IPS DF 19.7 (cell line): ENCODE measurements around the gene SSC4D.
A peak's percentile ranks its signal among the peaks of the same experiment; 100 is the strongest.
"Not testable (repeated sequence)": the region's sequence is repeated elsewhere in the genome, so short reads cannot be mapped to it uniquely, and the experiment has no call there.

Experiments
- DNase-seq: peaks from one replicate; pipeline ENCODE4 v3.0.0-alpha.2; 2013; ENCODE audit warnings: low read depth, low spot score

Gene SSC4D

DNA sequence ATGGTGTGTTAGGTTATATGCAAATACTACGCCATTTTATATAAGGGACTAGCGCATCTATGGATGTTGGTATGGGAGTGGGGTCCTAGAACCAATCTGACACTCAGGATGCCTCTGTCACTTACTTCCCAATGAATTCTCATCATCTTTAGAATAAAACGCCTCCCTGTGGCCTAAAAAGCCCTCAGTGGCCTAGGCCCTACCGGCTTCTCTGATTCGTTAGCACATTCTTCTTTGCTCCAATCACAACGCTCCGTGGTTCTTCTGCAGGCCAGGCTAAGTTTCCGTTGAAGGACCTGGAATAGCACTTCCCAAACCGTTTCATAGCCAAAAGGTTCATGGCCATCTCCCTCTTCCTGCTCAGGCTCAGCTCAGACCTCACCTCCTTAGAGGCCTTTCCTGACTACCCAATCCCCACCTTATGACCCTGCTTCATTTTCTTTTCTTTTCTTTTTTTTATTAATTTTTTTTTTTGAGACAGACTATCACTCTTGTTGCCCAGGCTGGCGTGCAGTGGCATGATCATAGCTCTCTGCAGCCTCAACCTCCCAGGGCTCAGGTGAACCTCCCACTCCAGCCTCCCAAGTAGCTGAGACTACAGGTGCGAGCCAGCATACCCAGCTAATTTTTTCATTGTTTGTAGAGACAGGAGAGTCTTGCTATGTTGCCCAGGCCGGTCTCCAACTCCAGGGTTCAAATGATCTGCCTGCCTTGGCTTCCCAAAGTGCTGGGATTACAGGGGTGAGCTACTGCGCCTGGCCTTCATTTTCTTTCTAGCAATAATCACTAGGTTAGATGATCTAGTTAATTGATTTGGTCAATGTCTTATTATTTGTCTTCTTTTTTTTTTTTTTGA lies 26.2 kb downstream of the SSC4D start:
- no peak for DNase-seq

GRCh38 chr7:76381814-76382213 lies 27.7 kb downstream of the SSC4D start:
- DNase-seq, result no peak

- no peak for DNase-seq
Measured at GRCh38 chr7:76380623-76380966, 28.9 kb downstream of the SSC4D start.

- DNase-seq, result no peak
Measured at GRCh38 chr7:76377186-76377918, 32.1 kb downstream of the SSC4D start.

DNA sequence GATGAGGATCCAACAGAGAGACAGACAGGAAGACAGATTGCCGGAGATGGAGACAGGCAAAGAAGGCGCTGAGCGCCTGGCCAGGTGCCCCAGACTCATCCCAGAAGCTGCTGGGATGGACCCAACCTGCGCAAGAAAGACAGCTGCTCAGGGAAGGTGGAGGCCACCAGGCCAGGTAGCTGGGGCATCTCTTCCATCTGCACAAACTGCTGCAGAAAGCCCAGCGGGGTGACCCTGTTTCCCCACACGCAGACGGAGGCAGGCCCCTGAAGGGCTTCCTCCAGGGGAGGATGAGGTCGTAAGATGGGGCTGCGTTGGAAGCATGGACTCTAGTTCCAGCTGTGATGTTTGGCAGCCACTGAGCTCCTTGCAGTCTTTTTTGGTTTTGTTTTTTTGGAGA lies 34.2 kb downstream of the SSC4D start:
- DNase-seq, result no peak

DNA sequence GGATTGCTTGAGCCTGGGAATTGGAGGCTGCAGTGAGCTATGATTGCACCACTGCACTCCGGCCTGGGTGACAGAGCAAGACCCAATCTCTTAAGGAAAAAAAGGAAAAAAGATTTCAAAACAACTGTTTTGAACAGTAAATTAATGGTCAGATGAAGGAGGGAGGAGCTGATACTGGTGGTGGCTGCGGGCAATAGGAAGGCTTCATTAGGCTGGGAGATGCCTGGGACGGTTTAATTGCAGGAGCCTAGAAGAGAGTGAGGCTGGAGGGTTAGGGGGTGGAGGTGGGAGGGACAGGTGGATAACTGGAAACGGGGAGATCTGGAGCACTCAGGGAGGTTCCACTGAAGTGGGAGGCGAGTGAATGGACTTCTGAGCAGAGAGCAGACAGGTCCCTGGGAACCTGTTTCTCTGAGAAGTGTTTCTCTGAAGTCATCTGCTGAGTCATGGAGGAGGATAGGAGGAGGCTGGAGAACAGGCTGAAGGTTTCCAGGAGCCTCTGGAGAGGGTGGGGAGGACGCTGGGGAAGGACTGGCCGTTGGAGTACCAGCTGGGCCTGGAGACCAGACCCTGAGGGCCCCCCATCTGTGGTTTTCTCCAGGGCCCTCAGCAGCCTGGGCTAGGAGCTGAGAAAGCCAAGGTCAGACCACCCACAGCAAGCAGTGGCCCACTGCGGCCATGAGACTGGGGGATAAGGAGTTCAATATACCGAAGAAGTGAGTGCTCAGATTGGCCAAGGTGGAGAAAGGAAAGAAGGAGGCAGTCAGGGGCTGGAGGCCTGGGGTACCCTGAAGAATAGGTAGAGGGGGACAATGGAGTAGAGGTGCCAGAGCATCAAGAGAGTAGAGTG lies 36.3 kb downstream of the SSC4D start:
- DNase-seq, result no peak

GRCh38 chr7:76371396-76371795 lies 38.1 kb downstream of the SSC4D start:
- no peak for DNase-seq

GRCh38 chr7:76369018-76369417 lies 40.5 kb downstream of the SSC4D start:
- DNase-seq, result no peak

GRCh38 chr7:76368190-76368589 lies 41.3 kb downstream of the SSC4D start:
- no peak for DNase-seq

DNA sequence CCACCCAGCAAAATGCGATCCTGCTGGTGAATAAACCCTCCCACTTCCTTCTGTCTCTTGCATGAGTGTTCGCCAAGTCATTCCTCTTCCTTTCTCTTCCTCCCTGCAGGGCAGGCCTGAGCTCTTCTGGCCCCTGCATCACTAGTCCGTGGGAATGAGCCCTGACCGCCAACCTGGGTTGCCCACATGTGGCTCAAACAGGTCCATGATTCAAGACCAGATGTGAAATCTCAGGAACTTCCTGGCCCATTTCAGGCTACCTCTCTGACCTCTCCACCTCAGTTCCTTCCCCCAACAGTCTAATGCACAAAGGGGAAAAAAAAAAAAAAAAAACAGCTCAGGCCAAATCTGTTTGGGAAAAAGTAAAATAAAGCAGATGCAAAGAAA lies 45.3 kb downstream of the SSC4D start:
- DNase-seq, result no peak

DNA sequence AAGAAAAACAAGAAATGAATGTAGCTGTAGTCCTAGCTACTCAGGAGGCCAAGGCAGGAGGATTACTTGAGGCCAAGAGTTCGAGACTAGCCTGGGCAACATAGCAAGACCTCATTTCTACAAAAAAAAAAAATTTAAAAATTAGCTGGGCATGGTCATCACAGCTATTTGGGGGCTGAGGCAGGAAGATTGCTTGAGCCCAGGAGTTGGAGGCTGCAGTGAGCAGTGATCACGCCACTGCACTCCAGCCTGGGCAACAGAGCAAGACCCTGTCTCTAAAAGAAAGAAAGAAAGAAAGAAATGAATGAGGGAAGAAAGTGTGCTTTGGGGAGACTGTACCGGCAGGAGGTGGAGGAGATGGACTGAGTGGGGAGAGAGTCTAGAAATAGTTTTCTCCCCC lies 45.7 kb downstream of the SSC4D start:
- not testable (repeated sequence) for DNase-seq

DNA sequence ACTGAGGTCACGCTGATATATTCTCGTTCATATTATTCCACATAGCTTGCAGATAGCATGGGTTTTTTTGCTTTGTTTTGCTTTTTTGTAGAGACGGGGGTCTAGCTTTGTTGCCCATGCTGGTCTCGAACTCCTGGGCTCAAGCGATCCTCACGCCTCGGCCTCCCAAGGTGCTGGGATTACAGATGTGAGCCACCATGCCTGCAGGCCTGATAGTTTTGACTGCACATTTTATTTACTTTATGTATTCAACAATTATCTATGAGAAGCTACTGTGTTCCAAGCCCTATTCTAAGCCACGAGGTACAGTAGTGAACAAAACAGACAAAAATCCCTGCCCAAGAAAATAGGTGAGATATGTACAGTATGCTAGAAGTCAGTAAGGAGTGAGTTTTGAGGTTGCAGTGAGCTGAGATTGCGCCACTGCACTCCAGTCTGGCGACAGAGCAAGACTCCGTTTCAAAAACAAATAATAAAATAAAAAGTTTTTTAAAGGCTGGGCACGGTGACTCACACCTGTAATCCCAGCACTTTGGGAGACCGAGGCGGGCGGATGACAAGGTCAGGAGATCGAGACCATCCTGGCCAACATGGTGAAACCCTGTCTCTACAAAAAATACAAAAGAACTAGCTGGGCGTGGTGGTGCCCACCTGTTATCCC lies 49.4 kb downstream of the SSC4D start:
- DNase-seq, result no peak

DNA sequence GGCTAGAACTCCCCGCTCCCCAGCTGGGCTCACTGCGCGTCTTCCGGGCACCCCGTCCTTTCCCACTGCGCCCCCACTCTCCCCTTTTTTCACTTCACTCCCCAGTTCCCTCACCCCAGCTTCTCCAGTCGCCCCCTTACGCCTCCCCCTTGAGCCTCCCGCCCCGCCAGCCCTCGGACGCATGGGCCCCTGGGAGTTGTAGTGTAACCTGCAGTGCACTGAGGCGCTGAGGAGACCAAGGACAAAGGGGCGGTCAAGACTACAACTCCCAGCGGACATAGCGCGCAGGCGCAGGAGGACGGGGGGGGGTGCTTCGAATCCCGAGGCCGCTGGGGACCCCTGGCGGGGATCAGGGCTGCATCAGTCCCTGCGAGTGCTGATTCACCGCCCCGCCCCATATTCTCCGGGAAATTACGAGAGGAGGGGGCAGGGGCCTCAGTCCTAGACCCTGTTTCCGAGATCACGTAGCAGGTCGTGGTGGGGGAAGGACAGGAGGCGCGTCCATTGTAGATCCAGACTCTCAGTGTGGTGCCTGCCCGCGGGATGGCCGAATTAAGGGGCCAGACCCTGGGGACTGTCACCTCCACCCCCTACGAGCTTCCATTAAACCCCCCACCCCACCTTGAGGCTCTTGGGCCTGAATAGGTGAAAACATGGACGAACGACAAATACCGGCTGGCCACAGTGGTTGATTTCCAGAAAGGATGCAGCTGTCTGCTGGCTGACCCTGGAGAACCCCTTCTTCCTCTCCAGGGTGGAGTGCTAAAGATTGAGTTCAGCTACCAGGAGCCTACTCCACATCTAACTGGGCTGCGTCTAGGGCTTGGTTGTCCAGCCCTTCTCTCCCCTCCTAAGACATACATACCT lies 50.2 kb downstream of the SSC4D start:
- DNase-seq, result peak; percentile 91

DNA sequence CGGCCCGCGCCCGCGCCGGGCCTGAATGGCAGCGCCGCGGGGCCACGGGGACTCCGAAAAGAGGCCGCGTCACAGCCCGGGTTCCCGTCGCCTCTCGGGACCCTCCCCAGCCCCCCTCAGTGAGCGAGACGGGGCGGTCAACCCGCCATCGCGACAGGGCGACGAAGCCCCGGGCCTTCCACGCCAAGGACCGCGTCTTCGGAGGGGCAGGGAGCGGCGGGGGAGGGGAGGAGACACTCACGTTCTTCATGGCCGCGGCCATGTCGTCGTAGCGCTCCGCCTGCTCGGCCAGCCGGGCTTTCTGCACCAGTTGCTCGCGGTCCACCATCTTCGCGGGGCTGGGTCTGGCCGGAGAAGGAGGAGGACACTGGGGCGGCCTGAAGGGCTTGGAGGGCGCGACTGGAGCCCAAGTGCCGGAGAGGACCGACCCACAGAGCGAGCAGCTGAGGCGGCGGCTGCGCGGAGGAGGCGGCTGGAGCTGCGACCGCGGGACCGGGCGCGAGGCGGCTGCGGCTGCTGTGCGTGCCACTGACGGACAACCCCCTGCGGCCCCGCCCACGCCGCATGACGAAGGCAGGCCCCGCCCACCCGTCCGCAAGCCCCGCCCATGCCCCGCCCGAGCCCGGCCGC lies 50.9 kb downstream of the SSC4D start, which contains the start of gene YWHAG:
Gene YWHAG (minus strand): TSS at position 511 of the 630 bp plus-strand sequence. CDS start 183 bp downstream, at position 328.
- DNase-seq, result no peak

DNA sequence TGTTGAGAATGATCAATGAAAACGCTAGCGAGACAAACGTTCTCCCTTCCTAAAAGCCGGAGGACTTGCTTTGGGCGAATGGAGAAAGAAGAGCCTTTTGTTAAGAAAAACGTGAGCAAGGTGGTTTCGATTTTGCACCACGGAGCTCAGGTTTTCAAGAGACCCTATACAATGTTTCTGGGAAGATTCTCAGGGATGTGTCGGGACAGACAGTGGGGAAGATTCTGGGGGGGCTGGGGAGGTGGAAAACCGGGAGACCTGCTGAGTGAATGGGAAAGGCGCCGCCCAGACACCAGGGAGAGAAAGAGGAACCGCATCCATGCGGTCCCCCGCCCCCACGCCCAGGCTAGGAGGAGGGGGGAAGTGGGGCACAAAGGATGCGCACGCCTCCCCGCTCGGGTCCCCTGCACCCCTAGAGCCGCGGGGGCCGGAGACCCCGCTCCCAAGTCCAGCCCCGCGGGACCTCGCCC lies 51.5 kb downstream of the SSC4D start:
- DNase-seq, result no peak

DNA sequence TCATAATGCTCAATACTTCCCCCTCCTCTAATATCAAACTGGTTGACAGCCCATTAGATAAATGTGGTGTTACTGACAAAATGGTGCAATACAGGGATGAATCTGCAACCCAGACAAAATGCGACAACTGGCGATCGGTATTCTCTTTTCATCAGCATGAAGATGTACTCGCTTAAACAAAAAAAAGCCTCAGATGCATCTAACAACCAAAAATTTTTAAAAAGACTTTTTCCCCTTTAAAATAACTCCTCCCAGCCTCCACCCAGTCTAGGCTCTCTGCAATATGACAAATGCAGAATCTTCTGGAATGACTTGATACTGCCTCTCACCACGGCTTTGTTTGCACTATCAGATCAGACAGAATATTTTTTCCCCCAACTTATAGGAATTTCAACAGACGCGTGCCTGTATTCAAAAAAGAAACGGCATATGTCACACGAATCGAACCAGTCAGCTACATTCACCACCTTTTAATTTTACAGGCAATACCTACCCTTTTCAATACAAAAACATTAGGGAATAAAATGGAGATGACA lies 52.0 kb downstream of the SSC4D start:
- no peak for DNase-seq

- no peak for DNase-seq
Measured at GRCh38 chr7:76356823-76357222, 52.7 kb downstream of the SSC4D start.

- no peak for DNase-seq
Measured at GRCh38 chr7:76356115-76356514, 53.4 kb downstream of the SSC4D start.

DNA sequence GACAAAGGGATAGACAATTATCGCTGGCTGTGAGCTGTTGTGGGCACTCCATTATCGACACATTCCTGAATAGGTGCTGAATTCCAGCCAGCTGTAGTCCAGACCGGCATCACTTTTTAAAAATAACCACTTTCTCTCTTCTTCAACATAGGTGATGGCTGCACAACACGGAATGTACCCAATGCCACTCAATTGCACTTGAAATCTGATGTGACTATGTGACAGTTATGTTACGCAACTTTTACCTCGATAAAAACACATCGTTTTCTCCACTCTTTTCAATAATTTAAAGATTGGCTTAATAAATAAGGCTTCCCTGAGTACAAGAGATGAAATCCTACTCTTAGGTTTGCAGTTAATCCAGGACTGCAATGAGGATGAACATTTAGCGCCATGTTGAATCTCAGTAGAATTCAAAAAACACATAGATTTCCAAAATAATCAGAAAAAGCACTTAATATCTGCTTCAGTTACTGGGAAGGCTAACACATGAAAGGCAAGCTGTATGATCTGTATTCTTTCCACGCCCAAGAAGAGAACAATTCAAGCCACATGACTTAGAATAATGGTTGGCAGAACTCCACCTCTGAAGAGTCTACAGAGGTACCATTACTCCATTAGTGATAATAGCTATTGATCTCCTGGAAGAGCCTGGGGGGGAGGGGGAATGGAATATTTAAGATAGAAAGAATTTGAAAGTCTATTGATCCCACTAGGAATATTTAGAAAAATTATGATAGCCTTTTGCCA lies 54.3 kb downstream of the SSC4D start:
- no peak for DNase-seq
